Endothelial cell of umbilical vein (primary cell): ENCODE measurements around the gene ZFPM1. TPM values are rescaled to one million over a fixed set of nuclear protein-coding genes. Genes with fewer than 3 reads are reported as not detected.

ENCODE experiments used
- BruUV-seq: library from RNA; stranded (reverse); fragments of 400-500 nt; replicated peaks from 2 replicates; lab custom pipeline; 2021; lab: Mats Ljungman, UMichigan
- CTCF ChIA-PET: fragments of 300-600, 350-600 bp; sonication (Branson Sonifier 250); formaldehyde crosslinking; loops from one replicate; lab custom pipeline; 2021; ENCODE audit warnings: antibody characterized with exemption, inconsistent platforms; lab: Charles Lee
- POLR2A ChIA-PET: fragments of 300-600, 350-600 bp; sonication (Branson Sonifier 250); formaldehyde crosslinking; loops from one replicate; lab custom pipeline; 2021; ENCODE audit warnings: antibody characterized with exemption, inconsistent platforms; lab: Charles Lee
- DNase-seq: peaks from one replicate; pipeline ENCODE4 v3.0.0-alpha.2; 2011; ENCODE audit warnings: low read depth, low spot score
- FAIRE-seq: peaks from 2 replicates; lab custom pipeline; 2011; peaks lifted over from hg19 to GRCh38; lab: Jason Lieb, UNC
- H2AFZ ChIP-seq: 2 replicates; pipeline ENCODE4 v1.6.0; 2012; ENCODE audit warnings: low read depth, low read length, control low read depth, inconsistent platforms
- H3K27ac ChIP-seq: 2 replicates; pipeline ENCODE4 v1.5.1; 2011; ENCODE audit warnings: low read depth, mild to moderate bottlenecking, control low read depth, low read length, moderate library complexity; ENCODE audit not compliant: insufficient read depth
- H3K27me3 ChIP-seq, 2 experiments: 2 replicates each; pipeline versions ENCODE4 v1.6.0 to v1.6.1; 2011; ENCODE audit warnings: low read length in 2 of 2, mixed read lengths in 1 of 2; ENCODE audit not compliant: control insufficient read depth in 2 of 2, insufficient read depth in 2 of 2
- H3K36me3 ChIP-seq, 2 experiments: 2 replicates in 1 of 2; 3 replicates in 1 of 2; pipeline ENCODE4 v1.5.1; 2011; ENCODE audit warnings: low read length in 2 of 2, mild to moderate bottlenecking in 1 of 2, moderate library complexity in 1 of 2; ENCODE audit not compliant: control insufficient read depth in 2 of 2, insufficient read depth in 2 of 2; ENCODE audit errors: extremely low read depth in 1 of 2
- H3K4me1 ChIP-seq: 3 replicates; pipeline ENCODE4 v1.5.1; 2011; ENCODE audit warnings: mild to moderate bottlenecking, low read length; ENCODE audit not compliant: control insufficient read depth, insufficient read depth; ENCODE audit errors: extremely low read depth
- H3K4me2 ChIP-seq: 2 replicates; pipeline ENCODE4 v1.6.1; 2011; ENCODE audit warnings: low read length, control low read depth, mixed read lengths; ENCODE audit not compliant: insufficient read depth
- H3K4me3 ChIP-seq, 3 experiments: fragments of 200-600 bp in 1 of 3; sonication (generic), shearing (Covaris generic) in 1 of 3; replicated peaks in 1 of 3; 2 replicates each; pipeline ENCODE4 v1.5.1; 2011 to 2016; ENCODE audit warnings: control low read depth in 3 of 3, low read length in 3 of 3, mild to moderate bottlenecking in 2 of 3, inconsistent platforms in 1 of 3, low read depth in 1 of 3, moderate library complexity in 1 of 3; ENCODE audit not compliant: insufficient read depth in 1 of 3
- H3K79me2 ChIP-seq: 2 replicates; pipeline ENCODE4 v1.6.0; 2012; ENCODE audit warnings: low read length, inconsistent platforms; ENCODE audit not compliant: control insufficient read depth, insufficient read depth
- H3K9ac ChIP-seq: replicated peaks from 2 replicates; pipeline ENCODE3; 2011; ENCODE audit warnings: low read length, control low read depth; ENCODE audit not compliant: insufficient read depth; ENCODE audit errors: extremely low read depth
- H3K9me1 ChIP-seq: replicated peaks from 3 replicates; pipeline ENCODE4 v1.6.0; 2011; ENCODE audit warnings: mild to moderate bottlenecking, low read length; ENCODE audit not compliant: control insufficient read depth, insufficient read depth; ENCODE audit errors: extremely low read depth
- H3K9me3 ChIP-seq: replicated peaks from 2 replicates; pipeline ENCODE4 v1.5.1; 2012; ENCODE audit warnings: low read length, inconsistent platforms; ENCODE audit not compliant: control insufficient read depth, insufficient read depth
- H4K20me1 ChIP-seq: replicated peaks from 2 replicates; pipeline ENCODE3; 2011; ENCODE audit warnings: mild to moderate bottlenecking, low read length; ENCODE audit not compliant: control insufficient read depth, insufficient read depth; ENCODE audit errors: extremely low read depth
- EZH2 ChIP-seq: IDR thresholded peaks from 2 replicates; pipeline ENCODE4 v1.6.1; 2012; ENCODE audit warnings: borderline replicate concordance, low read depth, mild to moderate bottlenecking, moderate library complexity, low read length, inconsistent platforms; ENCODE audit not compliant: severe bottlenecking
- FOS ChIP-seq: IDR thresholded peaks from 2 replicates; pipeline ENCODE4 v1.6.1; 2011; ENCODE audit warnings: mild to moderate bottlenecking, low read length, moderate library complexity, borderline replicate concordance; ENCODE audit not compliant: insufficient read depth
- GATA2 ChIP-seq: IDR thresholded peaks from 2 replicates; pipeline ENCODE4 v1.7.0; 2011; ENCODE audit warnings: low read depth, mild to moderate bottlenecking, moderate library complexity, mixed read lengths, low read length; ENCODE audit not compliant: insufficient read length, insufficient read depth
- JUN ChIP-seq: IDR thresholded peaks from 2 replicates; pipeline ENCODE4 v1.6.1; 2011; ENCODE audit warnings: borderline replicate concordance, low read depth; ENCODE audit not compliant: insufficient read length, insufficient read depth
- MYC ChIP-seq: IDR thresholded peaks from one replicate; pipeline ENCODE4 v1.6.1; 2011; ENCODE audit warnings: mild to moderate bottlenecking, low read depth, low read length
- POLR2A ChIP-seq: IDR thresholded peaks from 2 replicates; pipeline ENCODE4 v1.6.1; 2012; ENCODE audit warnings: low read depth, mild to moderate bottlenecking, control low read depth, low read length
- POLR2AphosphoS5 ChIP-seq: IDR thresholded peaks from 2 replicates; pipeline ENCODE4 v1.6.1; 2012; ENCODE audit warnings: low read depth, mild to moderate bottlenecking, control low read depth, low read length, moderate library complexity; ENCODE audit not compliant: insufficient read depth
- dilution Hi-C: fragments of 300-500 bp; cut with MboI; formaldehyde crosslinking; loops from one replicate; pipeline ENCODE4 v1.15.0; 2019; ENCODE audit warnings: low sequenced_read_pairs; ENCODE audit not compliant: extremely low pct_ligation_motif_present
- intact Hi-C: fragments of 100-400 bp; cut with micrococcal nuclease; formaldehyde crosslinking; loops from one replicate; pipeline ENCODE4 v1.10.0; 2022
- polyA plus RNA-seq, 4 experiments: library from polyadenylated mRNA; depleted of rRNA in 3 of 4; stranded (reverse) in 3 of 4; unstranded in 1 of 4; fragments of >200 nt; gene quantifications; 2 replicates each; pipeline versions ENCODE4 v1.2.1 to v1.2.3, GENCODE V29; 2011 to 2012; ENCODE audit warnings: missing spikeins in 1 of 4
- total RNA-seq: library from RNA; stranded (reverse); gene quantifications from 2 replicates; pipeline ENCODE4 v1.2.3, GENCODE V29; 2021
- TF ChIP-seq, protein P1 (sequence below): IDR thresholded peaks from 2 replicates; pipeline ENCODE4 v1.6.1; 2011; ENCODE audit not compliant: insufficient read depth, insufficient read length
- TF ChIP-seq, protein P2 (sequence below), 2 donors: IDR thresholded peaks; 1 replicate in 1 of 2; 2 replicates in 1 of 2; pipeline ENCODE4 v1.5.1; 2011; ENCODE audit warnings: low read length in 2 of 2, mild to moderate bottlenecking in 2 of 2, moderate library complexity in 2 of 2, control low read depth in 1 of 2, inconsistent platforms in 1 of 2, low read depth in 1 of 2; ENCODE audit not compliant: insufficient read depth in 1 of 2; ENCODE audit errors: extremely low read depth in 1 of 2

ZFPM1 gene
- total and polyA plus RNA-seq, 2 donors (not counting 3 experiments of a cell fraction or from before 2014, with no cell fraction given) = 0.37 to 7.5 TPM

DNA sequence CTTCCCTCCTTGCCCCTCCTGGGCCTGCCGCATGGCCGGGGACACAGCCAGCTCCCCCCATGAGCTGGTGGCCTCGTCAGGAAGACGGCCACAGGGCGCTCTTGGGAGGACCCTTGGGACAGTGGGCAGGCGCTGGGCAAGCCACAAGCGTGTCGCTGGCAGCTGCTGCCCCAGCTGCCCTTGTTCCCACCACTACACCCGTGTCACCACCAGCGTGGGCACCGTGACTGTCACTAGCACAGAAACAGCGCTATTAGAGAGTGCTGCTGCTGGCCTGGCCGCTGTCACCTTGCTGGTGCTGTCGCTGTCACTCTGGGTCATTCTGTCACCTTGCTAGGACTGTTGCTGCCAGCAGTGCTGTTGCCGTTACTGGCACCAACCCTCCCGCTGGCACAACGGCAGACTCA, 47.2 kb downstream of the ZFPM1 start:
- dilution Hi-C loops (no loop called here), intact Hi-C loops (loop anchor here (5.0 kb wide), 1 partner anchor 43 kb away; no protein-coding TSS in a partner anchor)
- no peak overlapping the region for H3K9ac ChIP-seq
- H2AFZ ChIP-seq = no peak overlapping the region
- ChIA-PET CTCF (interaction anchor here (0.7 to 1.2 kb wide), 4 partner anchors 12 to 63 kb away, joined by 3 to 4 read pairs (median 4); partner anchors contain the start of gene ZFPM1), POLR2A (no interaction called here)
- H3K9me1 ChIP-seq = no peaks in the 10 kb centered on the region
- no peak overlapping the region for H3K4me3 ChIP-seq
- FAIRE-seq (peak; percentile 24), DNase-seq (no peak)
- no peaks in the 10 kb centered on the region for H3K36me3 ChIP-seq
- H3K4me1 ChIP-seq = peaks cover 17% of the 10 kb centered on the region
- no peak overlapping the region for H3K4me2 ChIP-seq
- H4K20me1 ChIP-seq = no peaks in the 10 kb centered on the region
- TF ChIP-seq, protein P1, sequence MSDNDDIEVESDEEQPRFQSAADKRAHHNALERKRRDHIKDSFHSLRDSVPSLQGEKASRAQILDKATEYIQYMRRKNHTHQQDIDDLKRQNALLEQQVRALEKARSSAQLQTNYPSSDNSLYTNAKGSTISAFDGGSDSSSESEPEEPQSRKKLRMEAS = no peak
- TF ChIP-seq, protein P2, sequence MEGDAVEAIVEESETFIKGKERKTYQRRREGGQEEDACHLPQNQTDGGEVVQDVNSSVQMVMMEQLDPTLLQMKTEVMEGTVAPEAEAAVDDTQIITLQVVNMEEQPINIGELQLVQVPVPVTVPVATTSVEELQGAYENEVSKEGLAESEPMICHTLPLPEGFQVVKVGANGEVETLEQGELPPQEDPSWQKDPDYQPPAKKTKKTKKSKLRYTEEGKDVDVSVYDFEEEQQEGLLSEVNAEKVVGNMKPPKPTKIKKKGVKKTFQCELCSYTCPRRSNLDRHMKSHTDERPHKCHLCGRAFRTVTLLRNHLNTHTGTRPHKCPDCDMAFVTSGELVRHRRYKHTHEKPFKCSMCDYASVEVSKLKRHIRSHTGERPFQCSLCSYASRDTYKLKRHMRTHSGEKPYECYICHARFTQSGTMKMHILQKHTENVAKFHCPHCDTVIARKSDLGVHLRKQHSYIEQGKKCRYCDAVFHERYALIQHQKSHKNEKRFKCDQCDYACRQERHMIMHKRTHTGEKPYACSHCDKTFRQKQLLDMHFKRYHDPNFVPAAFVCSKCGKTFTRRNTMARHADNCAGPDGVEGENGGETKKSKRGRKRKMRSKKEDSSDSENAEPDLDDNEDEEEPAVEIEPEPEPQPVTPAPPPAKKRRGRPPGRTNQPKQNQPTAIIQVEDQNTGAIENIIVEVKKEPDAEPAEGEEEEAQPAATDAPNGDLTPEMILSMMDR (IDR thresholded peaks at IDR 0.05; ENCODE audit: extremely low read depth in 1 of 2, insufficient read depth in 1 of 2, low read depth in 1 of 2, low read length in 2 of 2) = no peak
- TF ChIP-seq POLR2AphosphoS5 (no peak), MYC (no peak), JUN (no peak), FOS (no peak), POLR2A (no peak), GATA2 (no peak), EZH2 (no peak)
- no peaks in the 10 kb centered on the region for H3K9me3 ChIP-seq
- H3K79me2 ChIP-seq = no peaks in the 10 kb centered on the region
- H3K27me3 ChIP-seq = no peaks in the 10 kb centered on the region
- H3K27ac ChIP-seq = no peak overlapping the region
- BruUV-seq = no TSS peak
